GM23338 (cell line): ENCODE measurements around the gene KIRREL3. TPM values are rescaled to one million over a fixed set of nuclear protein-coding genes. Genes with fewer than 3 reads are reported as not detected.

Source experiments
- ATAC-seq: fragments of 200-7000 bp; cut with Tn5 transposase; 3 replicates; pipeline ENCODE4 v1.9.1; 2020
- DNase-seq: peaks from one replicate; pipeline ENCODE4 v3.0.0-alpha.2; 2015; ENCODE audit warnings: low spot score
- H2AFZ ChIP-seq: fragments of 200-600 bp; sonication (generic); 2 replicates; pipeline ENCODE4 v1.8.0; 2016; ENCODE audit warnings: antibody characterized with exemption, mild to moderate bottlenecking, moderate library complexity
- H3F3A ChIP-seq: fragments of 200-600 bp; sonication (generic); replicated peaks from 2 replicates; pipeline ENCODE4 v1.8.0; 2017; ENCODE audit warnings: antibody characterized with exemption, mixed run types, low read depth
- H3K27ac ChIP-seq: fragments of 200-600 bp; sonication (generic); 2 replicates; pipeline ENCODE4 v1.6.1; 2016; ENCODE audit warnings: low read depth
- H3K27me3 ChIP-seq: fragments of 200-600 bp; sonication (generic); 2 replicates; pipeline ENCODE4 v1.8.0; 2016; ENCODE audit warnings: mild to moderate bottlenecking, mixed run types, moderate library complexity; ENCODE audit not compliant: insufficient read depth
- H3K36me3 ChIP-seq: fragments of 200-600 bp; sonication (generic); 2 replicates; pipeline ENCODE4 v1.8.0; 2016; ENCODE audit warnings: mild to moderate bottlenecking; ENCODE audit not compliant: insufficient read depth
- H3K4me1 ChIP-seq: fragments of 200-600 bp; sonication (generic); 2 replicates; pipeline ENCODE4 v1.8.0; 2016; ENCODE audit warnings: mild to moderate bottlenecking, moderate library complexity; ENCODE audit not compliant: insufficient read depth
- H3K4me2 ChIP-seq: fragments of 200-600 bp; sonication (generic); 2 replicates; pipeline ENCODE4 v1.7.1; 2017; ENCODE audit warnings: mixed run types
- H3K4me3 ChIP-seq: fragments of 200-600 bp; sonication (generic); 2 replicates; pipeline ENCODE4 v1.6.1; 2016; ENCODE audit warnings: mixed run types
- H3K79me2 ChIP-seq: fragments of 200-600 bp; sonication (generic); replicated peaks from 2 replicates; pipeline ENCODE4 v1.8.0; 2017; ENCODE audit warnings: mild to moderate bottlenecking; ENCODE audit not compliant: insufficient read depth
- H3K9me2 ChIP-seq: fragments of 200-600 bp; sonication (generic); 2 replicates; pipeline ENCODE4 v1.8.0; 2017; ENCODE audit not compliant: insufficient read depth
- H4K20me1 ChIP-seq: fragments of 200-600 bp; sonication (generic); replicated peaks from 2 replicates; pipeline ENCODE4 v1.8.0; 2017; ENCODE audit warnings: mild to moderate bottlenecking; ENCODE audit not compliant: insufficient read depth
- H3K27ac Mint-ChIP-seq: 2 replicates; pipeline ENCODE4 v1.8.0; 2020; ENCODE audit warnings: inconsistent platforms, mild to moderate bottlenecking, moderate library complexity, mixed read lengths
- H3K27me3 Mint-ChIP-seq: 3 replicates; pipeline ENCODE4 v1.8.0; 2022; ENCODE audit warnings: low read depth, mild to moderate bottlenecking, moderate library complexity, mixed read lengths, inconsistent platforms; ENCODE audit not compliant: insufficient read depth, poor library complexity
- H3K36me3 Mint-ChIP-seq: 3 replicates; pipeline ENCODE4 v1.8.0; 2021; ENCODE audit warnings: low read depth, mild to moderate bottlenecking, inconsistent platforms, moderate library complexity, mixed read lengths
- H3K4me1 Mint-ChIP-seq: 3 replicates; pipeline ENCODE4 v1.8.0; 2020; ENCODE audit warnings: mild to moderate bottlenecking, inconsistent platforms, mixed read lengths
- H3K4me3 Mint-ChIP-seq: 3 replicates; pipeline ENCODE4 v1.8.0; 2021; ENCODE audit warnings: moderate library complexity, mild to moderate bottlenecking, inconsistent platforms, mixed read lengths
- H3K9me3 Mint-ChIP-seq: 3 replicates; pipeline ENCODE4 v1.8.0; 2020; ENCODE audit warnings: moderate library complexity, mild to moderate bottlenecking, inconsistent platforms, mixed read lengths
- CREB1 ChIP-seq: fragments of 250-450 bp; sonication (Bioruptor Pico); IDR thresholded peaks from 2 replicates; pipeline ENCODE4 v1.5.0; 2020; ENCODE audit warnings: low read depth, mild to moderate bottlenecking, moderate library complexity
- CTCF ChIP-seq, 2 experiments: fragments of 200-600 bp in 1 of 2; sonication (generic) in 1 of 2; conservative IDR thresholded peaks; 2 replicates each; pipeline versions ENCODE4 v1.5.1 to v1.6.1; 2016 to 2017; ENCODE audit warnings: antibody characterized with exemption in 2 of 2, low read depth in 2 of 2, mild to moderate bottlenecking in 2 of 2, moderate library complexity in 1 of 2
- ETS1 ChIP-seq: IDR thresholded peaks from 2 replicates; pipeline ENCODE4 v1.6.1; 2016; ENCODE audit warnings: antibody characterized with exemption
- EZH2phosphoT487 ChIP-seq: fragments of 200-600 bp; sonication (generic); IDR thresholded peaks from one replicate; pipeline ENCODE4 v1.8.1; 2018; ENCODE audit warnings: antibody characterized with exemption; ENCODE audit not compliant: unreplicated experiment
- JUNB ChIP-seq: IDR thresholded peaks from one replicate; pipeline ENCODE4 v1.6.1; 2016; ENCODE audit warnings: antibody characterized with exemption; ENCODE audit not compliant: unreplicated experiment
- NANOG ChIP-seq: IDR thresholded peaks from 2 replicates; pipeline ENCODE4 v1.6.1; 2016; ENCODE audit warnings: antibody characterized with exemption, borderline replicate concordance
- POLR2AphosphoS5 ChIP-seq: IDR thresholded peaks from 2 replicates; pipeline ENCODE4 v1.6.1; 2016; ENCODE audit warnings: antibody characterized with exemption, low read depth
- STAT1 ChIP-seq: IDR thresholded peaks from one replicate; pipeline ENCODE4 v1.6.1; 2016; ENCODE audit warnings: antibody characterized with exemption; ENCODE audit not compliant: unreplicated experiment
- ZNF114 ChIP-seq: fragments of 250-450 bp; sonication (Bioruptor Pico); IDR thresholded peaks from 2 replicates; pipeline ENCODE4 v1.5.0; 2020; ENCODE audit warnings: mild to moderate bottlenecking, moderate library complexity
- ZNF331 ChIP-seq: fragments of 250-450 bp; sonication (Bioruptor Pico); IDR thresholded peaks from 2 replicates; pipeline ENCODE4 v1.5.0; 2020; ENCODE audit warnings: low read depth, mild to moderate bottlenecking, moderate library complexity
- ZNF462 ChIP-seq: fragments of 250-450 bp; sonication (Bioruptor Pico); IDR thresholded peaks from 2 replicates; pipeline ENCODE4 v1.5.0; 2020; ENCODE audit warnings: mild to moderate bottlenecking, moderate library complexity
- polyA plus RNA-seq: library from polyadenylated mRNA; unstranded; fragments of >200 nt; fragmentation: Nextera tagmentation; extraction: Ambion mirVana; gene quantifications from 2 replicates; pipeline ENCODE4 v1.2.1, GENCODE V29; 2016
- total RNA-seq: library from RNA; depleted of rRNA; stranded (reverse); fragments of >200 nt; shearing (Covaris generic); gene quantifications from 2 replicates; pipeline ENCODE4 v1.2.3, GENCODE V29; 2014

The KIRREL3 gene
- total and polyA plus RNA-seq, 2 experiments from 2014 or later: 0.13 to 1.5 TPM

- TF ChIP-seq ETS1: no peak
These were observed 189.8 kb downstream of the KIRREL3 start (continued) for GRCh38 chr11:126810776-126811175.

GRCh38 chr11:126809514-126810289 is 190.9 kb downstream of the KIRREL3 start:
- Histone ChIP-seq H3F3A (no peaks in the 10 kb centered on the region), H4K20me1 (no peaks in the 10 kb centered on the region), H3K27ac (no peak overlapping the region), H3K9me2 (no peaks in the 10 kb centered on the region; the same call in 1 of the 2 replicates), H3K27me3 (no peaks in the 10 kb centered on the region), H3K4me3 (no peak overlapping the region), H2AFZ (no peak overlapping the region), H3K79me2 (no peaks in the 10 kb centered on the region), H3K36me3 (no peaks in the 10 kb centered on the region), H3K4me1 (peaks cover 4% of the 10 kb centered on the region; the same call in 1 of the 2 replicates), H3K4me2 (no peak overlapping the region)
- ATAC-seq (no peak), DNase-seq (no peak)
- no peaks in the 10 kb centered on the region for H3K9me3 Mint-ChIP-seq
- H3K4me3 Mint-ChIP-seq: no peak overlapping the region
- H3K36me3 Mint-ChIP-seq: no peaks in the 10 kb centered on the region; the same call in 2 of the 3 replicates
- peaks cover 16% of the 10 kb centered on the region for H3K4me1 Mint-ChIP-seq
- H3K27me3 Mint-ChIP-seq: peaks cover 2% of the 10 kb centered on the region
- no peak overlapping the region for H3K27ac Mint-ChIP-seq
- no peak for TF ChIP-seq POLR2AphosphoS5
- no peak for TF ChIP-seq CREB1 (CRISPR knock-in tag)
- TF ChIP-seq ZNF331: no peak
- no peak for TF ChIP-seq ZNF462 (CRISPR knock-in tag)
- no peak for TF ChIP-seq ZNF114 (CRISPR knock-in tag)
- TF ChIP-seq STAT1: no peak
- no peak for TF ChIP-seq CTCF (conservative IDR thresholded peaks at IDR 0.05; ENCODE audit: low read depth in 2 of 2)
- no peak for TF ChIP-seq EZH2phosphoT487
- TF ChIP-seq JUNB: no peak
- TF ChIP-seq ETS1: no peak
- TF ChIP-seq NANOG: no peak
